ENCODE data around the gene AIF1L.
"Not testable (repeated sequence)": the region's sequence is repeated elsewhere in the genome, so short reads cannot be mapped to it uniquely, and the experiment has no call there.

The AIF1L gene

GRCh38 chr9:131097948-131098278, 1.6 kb downstream of the AIF1L start:
- peak in 12 of 56 donors; percentile 8 to 51 (median 30) for DNase-seq

GRCh38 chr9:131098391-131099101, 2.2 kb downstream of the AIF1L start:
- DNase-seq = no peak

GRCh38 chr9:131099102-131099606, 2.8 kb downstream of the AIF1L start:
- DNase-seq = peak in 2 of 56 donors; percentile 12 to 14

GRCh38 chr9:131099845-131100244, 3.5 kb downstream of the AIF1L start:
- not testable (repeated sequence) for DNase-seq

GRCh38 chr9:131100445-131100844, 4.1 kb downstream of the AIF1L start:
- no peak for DNase-seq

GRCh38 chr9:131101207-131101964, 5.1 kb downstream of the AIF1L start:
- no peak for DNase-seq

- no peak for DNase-seq
Measured at GRCh38 chr9:131103024-131103423, 6.7 kb downstream of the AIF1L start.

GRCh38 chr9:131103535-131103934, 7.2 kb downstream of the AIF1L start:
- no peak for DNase-seq

- DNase-seq = no peak
Measured at GRCh38 chr9:131104016-131104740, 7.8 kb downstream of the AIF1L start.

- DNase-seq = no peak
Measured at GRCh38 chr9:131105952-131106351, 9.6 kb downstream of the AIF1L start.

- peak in 27 of 56 donors; percentile 12 to 68 (median 39) for DNase-seq
Measured at GRCh38 chr9:131107760-131108159, 11.4 kb downstream of the AIF1L start.

- peak in 7 of 56 donors; percentile 10 to 41 (median 20) for DNase-seq
Measured at GRCh38 chr9:131111186-131111853, 15.0 kb downstream of the AIF1L start.

- DNase-seq = peak; percentile 49 to 98 (median 88)
Measured at GRCh38 chr9:131111854-131112311, 15.6 kb downstream of the AIF1L start.

- peak in 9 of 56 donors; percentile 42 to 66 (median 59) for DNase-seq
Measured at GRCh38 chr9:131112374-131113154, 16.2 kb downstream of the AIF1L start.

GRCh38 chr9:131113655-131114054, 17.3 kb downstream of the AIF1L start:
- DNase-seq = no peak

GRCh38 chr9:131114084-131114535, 17.8 kb downstream of the AIF1L start:
- no peak for DNase-seq

GRCh38 chr9:131115360-131115742, 19.0 kb downstream of the AIF1L start:
- DNase-seq = not testable (repeated sequence)

GRCh38 chr9:131116281-131117120, 20.2 kb downstream of the AIF1L start:
- DNase-seq = peak in 34 of 56 donors; percentile 21 to 81 (median 49)

- no peak for DNase-seq
Measured at GRCh38 chr9:131117121-131117761, 20.9 kb downstream of the AIF1L start.
